HL-60 (cell line): ENCODE measurements around the gene MYOZ2.

Source experiments
- DNase-seq, 2 experiments: peaks; one replicate each; pipeline ENCODE4 v3.0.0-alpha.2; 2010 to 2020; ENCODE audit warnings: low read depth in 1 of 2, low spot score in 1 of 2
- H3K27ac ChIP-seq: fragments of 250-450 bp; sonication (Bioruptor Pico); replicated peaks from 2 replicates; pipeline ENCODE4 v1.5.1; 2020; ENCODE audit warnings: mild to moderate bottlenecking, moderate library complexity
- H3K27me3 ChIP-seq: fragments of 250-450 bp; sonication (Bioruptor Pico); 2 replicates; pipeline ENCODE4 v1.5.1; 2021; ENCODE audit warnings: mild to moderate bottlenecking, moderate library complexity; ENCODE audit not compliant: insufficient read depth, poor library complexity, severe bottlenecking
- H3K4me3 ChIP-seq: replicated peaks from 2 replicates; pipeline ENCODE4 v1.5.1; 2011; ENCODE audit warnings: mild to moderate bottlenecking, control low read depth, low read length; ENCODE audit not compliant: insufficient read depth
- CTCF ChIP-seq: IDR thresholded peaks from one replicate; pipeline ENCODE4 v1.5.1; 2011; ENCODE audit warnings: low read length, control low read depth, inconsistent platforms; ENCODE audit not compliant: insufficient read depth
- GABPA ChIP-seq: IDR thresholded peaks from 2 replicates; pipeline ENCODE4 v1.6.1; 2012; ENCODE audit warnings: low read depth
- POLR2AphosphoS5 ChIP-seq: IDR thresholded peaks from 2 replicates; pipeline ENCODE4 v1.6.1; 2012; ENCODE audit warnings: low read depth
- REST ChIP-seq: IDR thresholded peaks from 2 replicates; pipeline ENCODE4 v1.6.1; 2012; ENCODE audit warnings: low read depth; ENCODE audit not compliant: insufficient replicate concordance
- SPI1 ChIP-seq: IDR thresholded peaks from 2 replicates; pipeline ENCODE4 v1.6.1; 2012; ENCODE audit warnings: low read depth, mild to moderate bottlenecking, borderline replicate concordance

Gene MYOZ2

DNA sequence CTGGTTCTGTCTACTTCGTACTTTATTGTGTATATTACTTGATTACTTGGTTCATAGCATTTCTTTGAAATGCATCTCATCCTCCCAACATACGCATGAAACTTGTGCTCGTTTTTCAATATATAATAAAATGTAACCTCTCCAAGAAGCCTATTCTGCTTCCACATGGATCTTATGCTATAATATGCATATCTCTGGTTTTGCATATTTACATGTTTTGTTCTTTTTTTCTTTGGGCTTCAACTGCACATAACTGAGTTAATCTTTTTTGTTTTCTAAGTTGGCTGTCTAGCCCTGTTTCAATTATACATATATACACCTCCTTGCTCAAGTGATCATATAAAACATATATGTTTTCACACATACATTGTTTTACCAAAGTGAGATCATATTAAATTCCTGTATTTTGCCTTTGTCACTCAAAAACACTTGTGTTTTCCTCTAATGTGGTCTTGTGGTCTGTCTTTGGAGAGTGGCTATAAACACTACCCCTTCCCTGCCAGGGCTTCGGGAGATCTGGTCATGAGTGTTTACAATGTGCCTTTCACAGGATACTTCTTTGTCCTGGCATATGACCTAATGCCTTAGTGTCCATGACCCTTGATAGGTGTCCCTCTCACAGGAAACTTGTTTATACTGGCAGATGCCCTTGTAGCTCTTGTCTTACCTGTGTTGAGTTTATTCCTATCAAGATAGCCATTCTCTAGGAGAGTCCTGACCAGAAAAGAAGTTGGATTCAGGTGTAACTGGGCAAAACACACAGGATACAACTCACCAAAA, 94.5 kb downstream of the MYOZ2 start:
- Histone ChIP-seq H3K27me3 (no peaks in the 10 kb centered on the region), H3K4me3 (no peak overlapping the region), H3K27ac (no peak overlapping the region)
- no peak for DNase-seq
- TF ChIP-seq CTCF, result no peak
- TF ChIP-seq SPI1, result no peak
- no peak for TF ChIP-seq POLR2AphosphoS5
- no peak for TF ChIP-seq REST
- no peak for TF ChIP-seq GABPA

DNA sequence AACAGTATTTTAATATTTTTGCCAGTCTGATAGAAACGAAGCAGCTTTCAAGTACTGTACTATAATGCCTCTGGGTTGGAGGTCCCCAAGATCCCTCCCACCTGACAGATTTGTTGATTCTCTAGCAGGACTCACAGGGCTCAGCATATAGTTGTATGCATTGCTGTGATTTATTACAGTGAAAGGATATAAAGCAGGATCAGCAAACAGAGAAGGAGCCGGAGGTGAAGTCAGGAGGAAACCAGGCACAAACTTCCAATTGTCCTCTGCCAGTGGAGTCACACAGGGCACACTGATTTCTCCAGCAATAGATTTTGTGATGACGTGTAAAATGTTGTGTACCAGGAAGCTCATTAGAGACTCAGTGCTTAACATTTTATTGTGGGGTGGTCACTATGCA, 95.9 kb downstream of the MYOZ2 start:
- no peak overlapping the region for H3K4me3 ChIP-seq
- DNase-seq, result no peak

More for the DNA sequence above, 95.9 kb downstream of the MYOZ2 start:
- Histone ChIP-seq H3K27me3 (no peaks in the 10 kb centered on the region), H3K27ac (no peak overlapping the region)
- TF ChIP-seq GABPA (no peak), SPI1 (no peak), POLR2AphosphoS5 (no peak), REST (no peak), CTCF (no peak)
